H9 (cell line): ENCODE measurements around the gene FRAS1. TPM values are rescaled to one million over a fixed set of nuclear protein-coding genes. Genes with fewer than 3 reads are reported as not detected.

Experiments
- DNase-seq: peaks from one replicate; pipeline ENCODE4 v3.0.0-alpha.2; 2017
- H2AFZ ChIP-seq: one replicate; pipeline ENCODE4 v1.6.1; 2013; ENCODE audit warnings: mild to moderate bottlenecking, low read length, control low read depth, moderate library complexity
- H2AK5ac ChIP-seq: 2 replicates; pipeline ENCODE4 v1.6.1; 2013; ENCODE audit warnings: low read length, control low read depth, mixed read lengths; ENCODE audit not compliant: insufficient read length
- H2BK120ac ChIP-seq: one replicate; pipeline ENCODE4 v1.6.1; 2013; ENCODE audit warnings: low read depth, mild to moderate bottlenecking, low read length, control low read depth, inconsistent platforms; ENCODE audit not compliant: poor library complexity, severe bottlenecking
- H2BK12ac ChIP-seq: 2 replicates; pipeline ENCODE4 v1.6.1; 2013; ENCODE audit warnings: low read length, control low read depth, mixed read lengths, low read depth; ENCODE audit not compliant: insufficient read length
- H2BK15ac ChIP-seq: 2 replicates; pipeline ENCODE4 v1.6.1; 2013; ENCODE audit warnings: low read depth, low read length, control low read depth
- H2BK20ac ChIP-seq: one replicate; pipeline ENCODE4 v1.6.1; 2013; ENCODE audit warnings: low read depth, mild to moderate bottlenecking, low read length, control low read depth, inconsistent platforms; ENCODE audit not compliant: poor library complexity, severe bottlenecking
- H2BK5ac ChIP-seq: 2 replicates; pipeline ENCODE4 v1.6.1; 2013; ENCODE audit warnings: low read length, control low read depth, mixed read lengths; ENCODE audit not compliant: insufficient read length
- H3K14ac ChIP-seq: 2 replicates; pipeline ENCODE4 v1.6.1; 2013; ENCODE audit warnings: low read length, control low read depth; ENCODE audit not compliant: insufficient read depth
- H3K18ac ChIP-seq: 2 replicates; pipeline ENCODE4 v1.6.1; 2013; ENCODE audit warnings: low read depth, mild to moderate bottlenecking, mixed read lengths, low read length, control low read depth; ENCODE audit not compliant: insufficient read length
- H3K23ac ChIP-seq: 2 replicates; pipeline ENCODE4 v1.6.1; 2013; ENCODE audit warnings: low read length, control low read depth, mixed read lengths, low read depth; ENCODE audit not compliant: insufficient read length
- H3K23me2 ChIP-seq: 2 replicates; pipeline ENCODE4 v1.6.1; 2013; ENCODE audit warnings: low read depth, mild to moderate bottlenecking, mixed read lengths, low read length, control low read depth; ENCODE audit not compliant: insufficient read length, poor library complexity, severe bottlenecking
- H3K27ac ChIP-seq: 2 replicates; pipeline ENCODE4 v1.5.1; 2013; ENCODE audit warnings: low read length, control low read depth, mixed read lengths, low read depth; ENCODE audit not compliant: insufficient read length
- H3K27me3 ChIP-seq: 2 replicates; pipeline ENCODE4 v1.6.1; 2013; ENCODE audit warnings: low read length, control low read depth, inconsistent platforms; ENCODE audit not compliant: insufficient read depth
- H3K4ac ChIP-seq: 2 replicates; pipeline ENCODE4 v1.6.1; 2013; ENCODE audit warnings: low read depth, mild to moderate bottlenecking, control low read depth, inconsistent platforms, low read length, moderate library complexity
- H3K4me1 ChIP-seq: 2 replicates; pipeline ENCODE4 v1.6.1; 2013; ENCODE audit warnings: low read length, control low read depth, inconsistent platforms; ENCODE audit not compliant: insufficient read depth
- H3K4me2 ChIP-seq: 2 replicates; pipeline ENCODE4 v1.6.1; 2013; ENCODE audit warnings: low read length, control low read depth, mixed read lengths; ENCODE audit not compliant: insufficient read length, insufficient read depth
- H3K56ac ChIP-seq: 2 replicates; pipeline ENCODE4 v1.6.1; 2013; ENCODE audit warnings: low read depth, mild to moderate bottlenecking, mixed read lengths, low read length, control low read depth; ENCODE audit not compliant: insufficient read length
- H3K79me1 ChIP-seq: 2 replicates; pipeline ENCODE4 v1.6.1; 2013; ENCODE audit warnings: low read depth, mild to moderate bottlenecking, moderate library complexity, low read length, control low read depth, inconsistent platforms; ENCODE audit not compliant: insufficient read depth, poor library complexity, severe bottlenecking
- H3K79me2 ChIP-seq: 2 replicates; pipeline ENCODE4 v1.6.1; 2013; ENCODE audit warnings: low read length, control low read depth, inconsistent platforms; ENCODE audit not compliant: insufficient read depth
- H3K9ac ChIP-seq: 2 replicates; pipeline ENCODE4 v1.6.1; 2013; ENCODE audit warnings: low read length, control low read depth, mixed read lengths; ENCODE audit not compliant: insufficient read length; ENCODE audit errors: extremely low read depth
- H3K9me3 ChIP-seq: one replicate; pipeline ENCODE4 v1.6.1; 2013; ENCODE audit warnings: low read depth, low read length, inconsistent platforms; ENCODE audit not compliant: control insufficient read depth
- H3T11ph ChIP-seq: one replicate; pipeline ENCODE4 v1.6.1; 2013; ENCODE audit warnings: mild to moderate bottlenecking, low read length, control low read depth, inconsistent platforms
- H4K20me1 ChIP-seq: one replicate; pipeline ENCODE4 v1.6.1; 2013; ENCODE audit not compliant: control insufficient read depth, insufficient read length, insufficient read depth
- H4K5ac ChIP-seq: 2 replicates; pipeline ENCODE4 v1.6.1; 2013; ENCODE audit warnings: low read depth, mild to moderate bottlenecking, mixed read lengths, low read length, control low read depth; ENCODE audit not compliant: insufficient read length
- H4K8ac ChIP-seq: replicated peaks from 2 replicates; pipeline ENCODE4 v1.6.1; 2013; ENCODE audit warnings: low read length, control low read depth, mixed read lengths, low read depth; ENCODE audit not compliant: insufficient read length
- H4K91ac ChIP-seq: 2 replicates; pipeline ENCODE4 v1.6.1; 2013; ENCODE audit warnings: low read depth, mild to moderate bottlenecking, moderate library complexity, mixed read lengths, low read length, control low read depth; ENCODE audit not compliant: insufficient read length
- H3K27ac Mint-ChIP-seq, 3 experiments: 2 replicates in 2 of 3; 3 replicates in 1 of 3; pipeline ENCODE4 v1.8.0; 2020 to 2021; ENCODE audit warnings: mixed read lengths in 3 of 3, mild to moderate bottlenecking in 1 of 3, moderate library complexity in 1 of 3
- H3K27me3 Mint-ChIP-seq: 2 replicates; pipeline ENCODE4 v1.8.0; 2021; ENCODE audit warnings: low read depth, mild to moderate bottlenecking, moderate library complexity, mixed read lengths
- H3K36me3 Mint-ChIP-seq, 3 experiments: 2 replicates in 2 of 3; 3 replicates in 1 of 3; pipeline ENCODE4 v1.8.0; 2020 to 2021; ENCODE audit warnings: low read depth in 3 of 3, mixed read lengths in 3 of 3; ENCODE audit not compliant: insufficient read depth in 1 of 3
- H3K4me1 Mint-ChIP-seq, 2 experiments: 2 replicates each; pipeline ENCODE4 v1.8.0; 2020; ENCODE audit warnings: mixed read lengths in 2 of 2
- H3K4me3 Mint-ChIP-seq, 2 experiments: 2 replicates in 1 of 2; 3 replicates in 1 of 2; pipeline ENCODE4 v1.8.0; 2020 to 2021; ENCODE audit warnings: mild to moderate bottlenecking in 2 of 2, mixed read lengths in 2 of 2, moderate library complexity in 1 of 2
- H3K9me3 Mint-ChIP-seq, 2 experiments: 2 replicates in 1 of 2; 3 replicates in 1 of 2; pipeline ENCODE4 v1.8.0; 2020; ENCODE audit warnings: mild to moderate bottlenecking in 2 of 2, mixed read lengths in 2 of 2, moderate library complexity in 1 of 2
- whole genome bisulfite sequencing: extraction: QIAGEN DNeasy Blood & Tissue Kit; methylation state at CpG from one replicate; pipeline ENCODE4 v1.1.7; 2013; ENCODE audit warnings: missing lambda C conversion rate, low lambda C conversion rate, mixed read lengths; ENCODE audit not compliant: insufficient read length; ENCODE audit errors: extremely low coverage; 5-methylcytosine and 5-hydroxymethylcytosine counted together
- total RNA-seq: library from RNA; stranded (reverse); gene quantifications from 2 replicates; pipeline ENCODE4 v1.2.1, GENCODE V29; 2021
- TF ChIP-seq, protein P1 (sequence below): fragments of 200-600 bp; sonication (generic); conservative IDR thresholded peaks from 3 replicates; pipeline ENCODE4 v1.8.0; 2021; ENCODE audit warnings: antibody characterized with exemption, mild to moderate bottlenecking

The FRAS1 gene
- total RNA-seq, 1 experiment from 2014 or later = 58.5 TPM

DNA sequence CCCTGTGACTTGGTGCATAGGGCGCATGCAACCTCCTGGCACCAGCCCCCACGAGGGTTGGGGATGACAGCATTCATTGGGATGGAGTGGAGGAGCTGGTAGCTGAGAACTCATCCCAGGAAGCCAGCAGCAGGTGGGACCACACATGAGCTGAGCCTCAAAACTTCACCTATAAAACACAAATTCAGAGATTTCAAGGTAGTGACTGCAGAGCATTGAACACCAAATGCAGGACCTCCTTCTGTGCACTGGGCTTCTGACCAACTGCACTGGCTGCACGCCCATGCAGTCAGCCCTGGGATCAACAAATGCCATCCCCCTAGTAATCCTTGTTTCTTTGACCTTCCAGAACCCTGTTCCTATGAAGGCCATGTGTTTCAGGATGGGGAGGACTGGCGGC is 197.8 kb downstream of the FRAS1 start:
- H2BK5ac ChIP-seq = no peak overlapping the region
- Mint-ChIP-seq H3K4me3 (no peak overlapping the region), H3K9me3 (peaks cover 18 to 24% of the 10 kb centered on the region in 2 experiments), H3K27ac (no peak overlapping the region), H3K4me1 (peaks cover 23 to 27% of the 10 kb centered on the region in 2 experiments), H3K27me3 (no peaks in the 10 kb centered on the region), H3K36me3 (peaks cover 63 to 71% (median 64%) of the 10 kb centered on the region in 3 experiments)
- no peaks in the 10 kb centered on the region for H4K20me1 ChIP-seq
- DNase-seq = no peak
- TF ChIP-seq, protein P1, sequence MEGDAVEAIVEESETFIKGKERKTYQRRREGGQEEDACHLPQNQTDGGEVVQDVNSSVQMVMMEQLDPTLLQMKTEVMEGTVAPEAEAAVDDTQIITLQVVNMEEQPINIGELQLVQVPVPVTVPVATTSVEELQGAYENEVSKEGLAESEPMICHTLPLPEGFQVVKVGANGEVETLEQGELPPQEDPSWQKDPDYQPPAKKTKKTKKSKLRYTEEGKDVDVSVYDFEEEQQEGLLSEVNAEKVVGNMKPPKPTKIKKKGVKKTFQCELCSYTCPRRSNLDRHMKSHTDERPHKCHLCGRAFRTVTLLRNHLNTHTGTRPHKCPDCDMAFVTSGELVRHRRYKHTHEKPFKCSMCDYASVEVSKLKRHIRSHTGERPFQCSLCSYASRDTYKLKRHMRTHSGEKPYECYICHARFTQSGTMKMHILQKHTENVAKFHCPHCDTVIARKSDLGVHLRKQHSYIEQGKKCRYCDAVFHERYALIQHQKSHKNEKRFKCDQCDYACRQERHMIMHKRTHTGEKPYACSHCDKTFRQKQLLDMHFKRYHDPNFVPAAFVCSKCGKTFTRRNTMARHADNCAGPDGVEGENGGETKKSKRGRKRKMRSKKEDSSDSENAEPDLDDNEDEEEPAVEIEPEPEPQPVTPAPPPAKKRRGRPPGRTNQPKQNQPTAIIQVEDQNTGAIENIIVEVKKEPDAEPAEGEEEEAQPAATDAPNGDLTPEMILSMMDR = no peak
- H2BK15ac ChIP-seq = no peak overlapping the region
- H3T11ph ChIP-seq = no peak overlapping the region
- no peak overlapping the region for H2BK20ac ChIP-seq
- no peak overlapping the region for H4K8ac ChIP-seq
- H2BK120ac ChIP-seq = no peak overlapping the region
- no peaks in the 10 kb centered on the region for H3K79me1 ChIP-seq
- H3K4ac ChIP-seq = no peak overlapping the region
- H3K4me2 ChIP-seq = no peak overlapping the region
- no peak overlapping the region for H2AFZ ChIP-seq
- H3K79me2 ChIP-seq = no peaks in the 10 kb centered on the region
- H3K4me1 ChIP-seq = 0 out of 2 replicates have a peak, but pooled peaks cover 2% of the 10 kb centered on the region
- H3K18ac ChIP-seq = no peak overlapping the region
- no peak overlapping the region for H4K5ac ChIP-seq
- no peak overlapping the region for H4K91ac ChIP-seq
- no peaks in the 10 kb centered on the region for H3K27me3 ChIP-seq
- H3K9me3 ChIP-seq = no peaks in the 10 kb centered on the region
- no peak overlapping the region for H2BK12ac ChIP-seq
- H2AK5ac ChIP-seq = no peak overlapping the region
- no peak overlapping the region for H3K9ac ChIP-seq
- no peak overlapping the region for H3K56ac ChIP-seq
- H3K23ac ChIP-seq = no peak overlapping the region
- no peaks in the 10 kb centered on the region for H3K23me2 ChIP-seq
- no CpG with 5 or more reads among the region's 4 CpGs for WGBS
- no peak overlapping the region for H3K14ac ChIP-seq
- no peak overlapping the region for H3K27ac ChIP-seq
